ENCODE measurements around the gene WDR70.

The WDR70 gene

DNA sequence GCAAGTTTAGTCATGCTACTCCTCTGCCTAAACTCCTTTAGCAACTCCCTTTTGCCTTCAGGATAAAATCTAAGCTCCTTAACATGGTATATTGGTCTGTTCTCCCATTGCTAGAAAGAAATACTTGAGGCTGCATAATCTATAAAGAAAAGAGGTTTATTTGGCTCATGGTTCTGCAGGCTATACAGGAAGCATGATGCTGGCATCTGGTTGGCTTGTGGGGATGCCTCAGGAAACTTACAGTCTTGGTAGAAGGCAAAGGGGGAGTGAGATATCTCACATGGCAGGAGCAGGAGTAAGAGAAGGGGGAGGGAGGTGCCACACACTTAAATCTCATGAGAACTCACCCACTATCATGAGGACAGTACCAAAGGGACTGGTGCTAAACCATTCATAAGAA, 315.7 kb downstream of the WDR70 start:
- no peak for DNase-seq

DNA sequence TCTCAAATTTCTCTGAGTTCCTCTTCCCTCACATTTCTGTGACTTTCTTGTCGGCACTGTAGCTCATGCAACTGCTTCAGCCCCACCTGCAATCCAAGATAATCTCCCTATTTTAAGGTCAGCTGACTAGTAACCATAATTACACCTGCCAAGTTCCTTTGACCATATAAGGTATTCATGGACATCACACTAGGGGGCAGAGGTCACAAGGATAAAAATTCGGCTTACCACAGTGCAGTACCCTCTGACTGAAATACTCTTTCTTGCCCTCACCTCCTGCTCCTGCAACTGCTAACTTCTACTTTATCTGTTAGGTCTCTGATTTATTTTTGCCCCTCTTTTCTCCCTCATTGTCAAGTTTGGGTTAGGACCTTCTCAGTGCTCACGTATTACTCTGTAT, 316.5 kb downstream of the WDR70 start:
- DNase-seq = no peak

DNA sequence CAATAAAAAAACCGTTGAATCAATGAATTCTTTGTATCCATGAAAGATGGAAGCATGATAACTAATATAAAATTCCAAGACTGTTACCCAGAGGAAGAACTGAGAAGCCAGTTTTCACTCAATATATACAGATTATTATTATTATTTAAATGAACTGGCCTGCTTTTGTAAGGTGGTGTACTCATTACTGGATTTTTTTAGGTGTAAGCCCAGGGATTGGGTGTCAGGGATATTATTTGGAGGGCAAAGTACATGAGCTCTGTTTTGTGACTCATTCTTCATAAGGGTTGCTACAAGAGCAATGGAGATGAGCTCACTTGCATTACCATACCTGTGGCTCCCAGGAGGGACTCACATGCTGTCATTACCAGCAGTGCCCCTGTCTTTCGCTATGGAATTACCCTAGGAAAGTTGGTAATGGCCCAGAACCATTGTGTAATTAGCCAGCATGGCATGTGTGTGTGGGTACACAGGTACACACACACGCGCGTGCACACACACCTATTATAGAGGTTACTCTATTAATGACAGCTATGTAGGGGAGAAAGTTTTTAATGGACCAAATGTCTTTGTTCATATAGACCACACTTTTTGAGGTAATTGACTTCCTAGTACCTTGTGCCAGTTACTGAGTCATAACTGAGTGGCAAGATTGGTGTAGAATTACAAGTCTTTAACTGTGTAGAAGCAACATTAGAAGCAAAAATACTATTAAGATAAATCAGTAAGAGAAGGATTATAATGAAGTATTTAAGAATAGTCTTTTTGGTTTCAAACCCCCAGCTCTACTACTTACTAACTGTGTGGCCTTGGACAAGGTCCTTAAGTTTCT, 317.3 kb downstream of the WDR70 start:
- DNase-seq = no peak

DNA sequence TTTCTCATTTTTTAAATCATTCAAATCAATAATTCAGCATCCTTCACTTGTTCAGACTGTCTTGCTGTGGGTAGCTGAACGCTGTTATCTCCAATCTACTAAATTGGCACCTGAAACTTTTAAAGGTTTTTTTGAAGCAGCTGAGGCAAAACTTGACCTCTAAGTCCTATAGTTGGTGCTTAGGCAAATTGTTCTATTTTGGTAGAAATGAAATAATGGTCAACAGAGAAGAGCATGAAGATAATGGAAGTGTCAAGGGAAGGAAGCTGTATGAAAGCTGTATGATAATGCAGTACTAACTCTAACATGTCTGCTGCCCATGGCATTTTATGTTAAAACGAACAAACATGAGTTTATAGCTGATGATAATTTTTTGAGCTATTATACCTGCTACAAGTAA, 322.8 kb downstream of the WDR70 start:
- DNase-seq = no peak

DNA sequence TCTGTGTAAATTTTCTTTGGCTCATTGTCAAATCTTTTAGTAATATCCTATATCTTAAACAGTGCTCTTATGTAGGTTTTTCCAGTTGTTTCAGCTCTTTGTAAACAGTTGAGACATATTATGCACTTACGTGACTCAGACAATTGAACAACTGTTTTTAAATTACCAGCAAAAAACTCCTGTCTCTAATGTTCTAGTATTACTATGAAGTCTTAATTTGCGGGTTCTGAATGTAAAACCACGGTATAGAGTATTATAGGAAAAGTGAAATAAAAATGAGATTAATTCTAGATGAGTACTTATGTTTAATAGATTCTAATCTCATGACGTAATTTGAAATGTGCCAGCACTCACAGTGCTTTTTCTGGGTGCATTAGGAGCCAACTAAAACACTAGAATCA, 324.7 kb downstream of the WDR70 start:
- no peak for DNase-seq

DNA sequence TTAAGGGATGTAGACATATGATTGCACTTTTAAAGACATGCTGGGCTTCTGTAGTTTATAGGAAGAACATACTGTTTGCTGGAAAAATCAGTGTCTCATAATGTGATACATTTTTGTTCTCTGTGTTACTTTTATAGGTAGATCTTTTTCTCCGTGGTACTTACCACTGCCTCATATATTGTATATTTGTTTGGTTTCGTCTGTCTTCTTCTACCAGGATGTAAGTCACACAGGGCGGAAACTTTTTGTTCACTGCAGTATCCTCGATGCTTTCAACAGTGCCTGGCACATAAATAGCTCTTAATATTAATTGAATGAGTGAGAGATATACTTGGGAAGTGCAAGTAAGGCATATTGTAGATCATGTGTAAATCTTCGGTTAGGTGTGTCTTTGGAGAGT, 325.3 kb downstream of the WDR70 start:
- DNase-seq = no peak

DNA sequence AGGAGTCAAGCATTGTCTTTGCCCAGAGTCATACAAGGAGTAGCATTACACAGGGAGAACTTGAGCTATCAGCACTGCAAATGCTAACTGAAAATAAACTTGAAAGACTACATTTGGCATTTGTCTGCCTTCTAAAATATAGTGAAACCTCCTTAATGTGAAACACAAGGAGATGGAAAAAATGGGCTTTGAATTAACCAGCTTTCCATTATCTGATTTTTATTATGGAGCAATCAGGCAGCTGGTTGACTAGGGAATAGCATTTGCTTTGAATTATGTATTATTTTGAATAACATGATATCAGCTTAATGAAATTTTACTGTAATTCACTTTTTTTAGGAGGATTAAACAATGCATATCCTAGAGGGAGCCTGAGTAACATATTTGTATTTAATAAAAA, 329.9 kb downstream of the WDR70 start:
- no peak for DNase-seq

DNA sequence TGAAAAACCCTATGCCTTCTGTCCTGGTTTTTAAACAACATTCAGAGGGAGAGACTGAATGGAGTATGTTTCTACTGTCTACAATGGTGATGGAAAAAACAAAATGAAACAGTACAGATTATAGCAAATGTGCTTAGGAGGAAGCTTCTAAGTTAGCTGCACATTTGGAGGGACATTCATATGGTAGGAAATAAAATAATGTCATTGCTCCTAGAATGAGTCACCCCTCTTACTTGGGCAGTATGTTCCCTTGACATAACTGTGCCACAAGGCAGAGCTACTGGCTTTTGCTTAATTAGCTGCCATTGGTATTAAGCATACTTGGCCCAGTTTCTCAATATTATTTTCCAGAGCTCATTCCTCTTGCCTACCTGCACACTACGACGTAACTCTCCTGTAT, 331.8 kb downstream of the WDR70 start:
- DNase-seq = no peak

DNA sequence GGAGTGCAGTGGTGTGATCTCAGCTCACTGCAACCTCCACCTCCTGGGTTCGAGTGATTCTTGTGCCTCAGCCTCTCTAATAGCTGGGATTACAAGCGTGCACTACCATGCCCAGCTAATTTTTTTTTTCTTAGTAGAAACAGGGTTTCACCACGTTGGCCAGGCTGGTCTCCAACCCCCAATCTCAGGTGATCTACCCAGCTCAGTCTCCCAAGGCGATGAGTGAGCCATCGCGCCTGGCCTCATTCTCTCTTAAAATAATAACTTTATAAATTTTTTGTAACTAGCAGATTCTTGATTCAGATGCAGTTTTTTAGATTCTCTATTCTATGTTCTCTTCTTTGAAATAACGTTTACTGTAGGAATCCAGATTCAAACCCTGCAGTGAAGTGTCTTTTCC, 333.6 kb downstream of the WDR70 start:
- no peak for DNase-seq

DNA sequence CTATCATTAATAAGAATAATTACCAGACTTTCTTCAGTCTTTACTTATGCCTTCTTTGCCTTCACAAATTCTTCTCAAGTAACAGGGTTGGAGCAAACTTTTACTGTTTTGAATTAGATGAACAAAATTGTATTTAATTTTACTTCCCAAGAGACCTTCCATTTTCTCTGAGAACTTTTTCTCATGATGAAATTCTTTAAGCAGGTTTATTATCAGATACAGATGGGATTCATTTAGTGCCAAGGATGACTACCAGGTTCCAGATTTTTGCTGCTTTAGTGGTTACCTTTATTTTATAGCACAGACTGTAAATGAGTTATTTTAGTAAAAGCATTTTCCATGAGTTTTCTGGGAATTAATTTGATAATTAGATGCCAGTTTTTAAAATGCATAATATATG, 335.6 kb downstream of the WDR70 start:
- no peak for DNase-seq

DNA sequence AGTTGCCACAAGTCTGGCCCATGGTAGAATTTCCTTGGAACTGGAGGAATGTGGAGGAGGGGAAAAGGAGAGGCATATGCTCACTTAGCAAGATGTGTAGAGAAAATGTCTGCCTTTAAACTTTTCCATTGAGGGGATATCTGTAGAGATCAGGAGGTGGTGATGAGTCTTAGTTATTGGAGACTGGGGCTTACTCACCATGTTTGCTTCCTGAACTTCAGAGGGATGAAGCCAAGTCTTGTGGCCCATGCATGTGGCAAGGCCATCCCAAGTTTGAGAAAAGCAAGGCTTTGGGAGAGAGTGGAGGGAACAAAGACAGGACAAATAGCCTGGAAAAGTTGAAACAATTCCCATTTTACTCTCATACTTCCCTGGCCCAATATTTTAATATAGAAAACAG, 336.2 kb downstream of the WDR70 start:
- no peak for DNase-seq

DNA sequence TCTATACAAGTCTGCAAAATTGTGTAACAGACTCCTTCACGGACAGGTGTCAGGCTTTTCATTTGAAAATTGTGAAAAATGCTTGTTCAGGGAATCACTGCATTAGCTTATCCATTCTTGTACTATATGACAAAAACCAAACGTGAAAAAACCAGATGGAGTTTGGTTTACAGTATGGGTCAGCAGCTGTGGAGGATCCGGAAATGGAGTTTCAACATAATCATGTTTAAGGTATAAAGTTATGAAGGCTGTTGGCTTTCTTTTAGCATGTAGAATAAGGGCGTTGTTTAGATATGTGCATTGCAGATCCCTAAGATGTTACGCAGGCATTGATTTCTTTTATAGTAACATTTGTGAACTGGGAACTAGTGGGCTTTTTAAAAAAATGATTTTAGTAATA, 336.9 kb downstream of the WDR70 start:
- DNase-seq = no peak

DNA sequence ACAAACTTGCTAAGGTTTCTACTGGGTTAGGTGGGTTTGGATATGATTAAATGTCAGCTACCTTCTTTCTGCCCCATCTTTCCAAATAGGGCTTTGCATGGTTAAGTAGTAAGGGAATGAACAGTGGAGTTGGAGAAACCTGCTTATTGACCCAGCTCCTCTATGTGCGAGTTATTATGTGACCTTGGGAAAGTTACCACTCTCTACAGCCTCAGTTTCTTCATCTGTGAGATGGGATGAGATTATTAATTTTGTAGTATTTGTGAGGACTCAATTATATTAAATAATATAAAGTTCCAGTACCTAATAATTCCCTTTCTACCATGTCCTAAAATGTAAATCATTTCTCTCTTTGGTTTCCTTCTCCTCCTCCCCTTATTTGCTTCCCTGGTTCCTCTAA, 337.3 kb downstream of the WDR70 start:
- no peak for DNase-seq

DNA sequence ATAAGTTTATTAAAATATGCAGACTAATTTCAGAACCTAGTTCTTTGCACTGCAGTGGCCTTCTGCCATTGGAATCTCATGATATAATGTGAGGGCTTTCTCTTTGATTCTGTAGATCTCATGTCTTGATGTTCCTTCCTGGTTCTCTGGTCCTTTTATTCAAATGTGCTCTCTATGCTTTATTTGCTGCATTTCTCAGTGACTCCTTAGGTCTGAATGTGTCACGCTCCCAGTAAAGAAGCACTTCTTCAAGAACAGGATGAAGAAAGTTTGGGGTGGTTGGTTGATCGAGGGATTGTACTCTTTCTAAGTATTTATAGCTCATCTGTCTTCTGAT, 338.1 kb downstream of the WDR70 start:
- no peak for DNase-seq

DNA sequence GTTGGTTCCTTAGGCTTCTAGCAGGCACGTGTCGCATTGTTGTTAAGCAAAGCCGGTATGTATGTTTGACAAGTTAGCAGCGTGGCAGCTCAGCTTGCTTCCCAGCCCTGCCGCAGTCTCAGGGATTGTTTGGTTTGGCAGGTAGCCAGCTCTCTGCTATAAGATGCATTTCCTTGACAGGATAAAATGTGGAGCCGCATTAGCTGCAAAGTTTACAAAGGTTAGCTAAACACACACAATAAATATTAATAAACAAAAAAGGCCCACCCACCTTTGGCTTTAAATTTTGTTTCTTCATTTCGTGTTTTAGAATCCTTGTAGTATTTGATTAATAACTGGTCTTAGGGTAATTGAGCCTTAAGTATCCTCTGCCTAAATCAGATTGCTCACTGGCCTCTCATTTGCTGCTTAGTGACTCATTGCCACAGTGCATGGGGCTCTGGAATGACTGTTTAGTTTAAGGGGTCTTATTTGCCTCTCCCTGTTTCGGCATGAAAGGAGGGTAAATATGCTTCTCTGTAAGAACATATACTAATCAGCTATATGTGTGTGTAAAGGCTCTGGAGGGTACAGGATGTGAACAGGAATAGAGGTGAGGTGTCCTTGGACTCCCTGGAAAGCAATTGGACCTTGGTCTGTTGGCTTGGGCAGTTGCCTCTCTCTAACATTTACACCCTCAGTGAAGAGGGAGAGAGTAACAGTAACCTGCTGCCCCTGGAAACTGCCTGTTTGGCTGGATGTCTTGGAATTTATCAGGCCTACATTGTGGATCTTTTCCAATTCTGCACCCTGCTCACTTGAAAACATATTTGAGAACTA, 338.7 kb downstream of the WDR70 start:
- peak; percentile 42 for DNase-seq

DNA sequence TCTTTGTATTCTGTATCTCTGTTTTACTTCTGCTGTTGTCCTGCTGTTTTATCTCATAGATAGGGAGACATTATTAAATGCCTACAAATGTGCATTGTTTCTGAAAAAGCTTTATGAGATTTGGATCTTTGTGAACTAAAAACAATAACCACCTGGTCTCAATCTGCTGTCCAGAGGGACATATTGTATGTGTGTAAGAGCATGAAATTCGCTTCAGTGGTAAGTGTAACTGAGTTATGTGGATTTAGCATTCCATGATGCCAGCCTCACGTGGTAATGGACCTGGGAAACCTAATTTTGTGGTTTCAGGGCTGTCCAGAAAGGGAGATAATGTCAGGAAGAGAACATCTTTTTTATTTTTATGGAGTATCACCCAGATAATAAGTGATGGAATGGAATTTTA, 341.4 kb downstream of the WDR70 start:
- DNase-seq = no peak

DNA sequence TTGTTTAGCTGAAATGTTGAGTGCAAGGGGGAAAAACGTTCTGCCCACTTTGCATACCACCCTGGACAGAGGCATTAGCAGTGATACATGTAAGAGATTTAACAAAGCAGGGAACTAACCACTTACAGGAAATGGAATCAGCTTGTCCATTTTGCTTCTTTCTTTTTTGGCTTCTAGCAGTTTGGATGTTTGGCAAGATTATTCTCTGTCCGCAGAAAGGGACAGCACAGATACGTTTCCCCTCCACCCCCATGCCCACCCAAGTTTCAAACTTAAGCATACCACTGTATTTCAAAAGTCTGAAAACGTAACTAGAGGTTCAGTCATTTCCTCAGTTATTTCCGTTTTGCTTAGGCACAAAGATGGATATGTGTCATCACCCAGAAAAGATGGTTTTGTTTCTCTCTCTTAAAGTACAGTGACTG, 342.3 kb downstream of the WDR70 start:
- DNase-seq = no peak

DNA sequence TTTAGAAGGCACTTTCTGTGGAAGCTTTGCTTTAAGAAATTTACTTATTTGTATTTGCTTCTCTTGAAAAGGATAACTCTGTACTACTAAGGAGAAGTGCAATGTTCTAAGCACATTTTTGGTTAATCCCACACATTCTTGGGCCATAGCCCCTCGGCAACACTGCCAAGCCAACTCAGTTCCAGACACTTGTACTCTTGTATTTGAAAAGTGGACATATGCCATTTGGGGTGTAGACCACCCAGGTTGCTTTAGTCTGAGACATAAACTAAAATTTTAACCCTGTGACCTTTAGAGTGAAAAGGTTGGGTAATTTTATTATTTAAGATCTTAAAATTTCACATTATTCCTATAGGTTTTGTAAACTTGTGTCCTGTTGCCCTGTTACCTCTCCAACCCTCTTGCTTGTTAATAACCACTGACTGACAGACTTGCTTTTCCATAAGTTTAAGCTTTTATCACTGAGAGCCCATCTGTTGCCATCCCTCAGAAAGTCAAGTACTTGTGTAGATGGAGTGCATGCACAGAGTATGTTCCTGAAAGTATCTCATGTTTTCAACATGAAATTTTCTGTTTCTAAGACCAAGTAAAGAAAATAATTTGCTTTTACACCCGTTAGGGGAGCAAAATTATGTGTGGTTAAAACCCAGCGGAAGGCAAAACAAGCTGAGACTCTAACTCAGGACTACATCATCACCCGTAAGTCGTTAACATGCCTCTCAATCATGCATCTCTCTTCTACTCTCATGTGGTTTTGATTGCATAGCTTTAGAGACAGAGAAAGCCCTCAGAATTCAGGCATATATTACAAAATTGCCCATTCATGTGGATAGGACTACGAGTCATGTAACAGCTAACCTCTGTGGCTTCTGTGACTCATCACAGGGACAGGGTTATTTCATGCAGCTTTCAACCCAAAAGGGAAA, 343.4 kb downstream of the WDR70 start:
- DNase-seq = no peak

DNA sequence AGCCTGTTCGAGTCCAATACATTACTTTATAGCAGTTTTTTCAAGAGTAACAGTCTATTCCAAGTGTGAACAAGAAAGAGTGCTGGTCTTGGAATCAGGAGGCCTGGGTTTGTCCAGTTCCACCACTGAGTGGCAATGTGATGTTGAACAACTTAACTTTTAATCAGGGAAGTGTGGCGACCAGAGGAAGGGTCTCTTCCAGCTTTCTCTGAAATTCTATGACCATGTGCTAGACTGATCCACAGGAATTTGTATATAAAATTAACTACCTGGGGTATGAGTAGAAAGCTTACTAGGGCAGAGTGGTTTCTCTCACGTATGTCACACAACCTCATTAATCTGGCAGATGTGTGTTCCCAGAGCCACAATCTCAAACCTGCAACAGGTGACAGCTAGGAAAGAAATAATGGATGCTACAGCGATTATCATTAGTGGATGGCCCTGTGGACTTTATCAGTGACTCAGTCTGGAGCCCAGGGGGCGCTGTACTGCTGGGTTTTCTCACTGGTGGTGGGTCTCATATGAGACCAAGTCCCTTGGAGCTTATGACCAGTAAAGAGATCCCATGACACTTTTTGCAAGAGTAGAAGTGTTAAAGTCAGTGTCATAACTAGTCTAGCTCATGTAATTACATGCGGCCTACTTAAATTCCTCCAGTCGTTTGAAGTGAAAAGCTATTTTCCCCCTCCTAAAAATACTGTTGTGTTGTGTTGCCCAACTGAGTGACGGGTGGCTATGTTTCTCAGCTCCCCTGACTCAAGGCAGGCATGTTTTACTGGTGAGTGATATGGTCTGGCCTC, 344.2 kb downstream of the WDR70 start:
- no peak for DNase-seq

DNA sequence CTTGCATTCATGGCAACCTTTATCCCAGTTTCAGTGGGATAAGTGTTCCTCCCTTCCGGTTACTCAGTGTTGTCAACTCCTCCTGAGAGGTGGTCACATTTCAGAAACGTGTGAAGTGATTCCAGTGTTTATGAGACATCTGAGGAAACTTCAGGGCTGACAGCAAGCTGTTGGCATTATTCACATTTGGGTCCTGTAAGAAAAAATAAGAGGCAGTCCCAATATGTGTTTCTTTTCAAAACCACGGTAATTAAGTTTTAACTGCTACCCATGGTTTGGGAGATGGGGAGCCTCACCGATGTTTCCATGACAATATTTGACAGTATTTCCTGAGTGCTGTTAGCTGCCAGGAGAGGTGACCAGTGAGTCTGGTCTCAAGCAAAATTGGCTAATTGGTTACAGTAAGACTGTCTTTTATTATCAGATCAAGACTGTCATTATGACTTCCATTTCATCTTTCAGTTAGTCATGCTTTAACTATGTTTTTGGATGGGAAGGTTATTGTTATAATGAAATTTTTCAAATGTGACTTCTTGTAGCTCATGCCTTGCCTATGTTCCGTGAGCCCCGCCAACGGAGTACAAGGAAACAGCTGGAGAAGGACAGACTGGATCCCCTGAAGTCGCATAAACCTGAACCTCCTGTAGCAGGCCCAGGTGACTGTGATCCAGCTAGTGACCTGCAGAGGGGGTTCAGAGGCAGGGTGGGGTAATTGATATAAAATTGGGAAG, 345.4 kb downstream of the WDR70 start:
- no peak for DNase-seq

DNA sequence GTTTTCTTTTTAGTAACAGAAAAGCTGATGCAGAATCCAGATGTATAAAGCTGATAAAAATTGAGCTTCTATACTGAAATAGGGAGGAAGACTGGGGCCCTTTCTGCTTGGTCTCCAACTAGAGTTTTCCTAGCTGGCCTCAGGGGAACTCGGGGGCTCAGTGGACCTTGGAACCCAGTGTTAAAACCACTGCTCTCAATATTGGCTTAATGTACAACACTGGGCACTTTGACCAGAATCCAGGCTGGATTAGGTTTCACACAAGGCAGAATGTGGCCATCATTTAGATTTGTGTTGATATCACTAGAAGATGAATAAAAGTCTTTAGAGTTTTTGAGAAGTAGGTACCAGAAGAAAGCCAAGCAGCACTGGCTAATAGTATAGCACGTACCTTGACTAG, 346.1 kb downstream of the WDR70 start:
- DNase-seq = no peak

DNA sequence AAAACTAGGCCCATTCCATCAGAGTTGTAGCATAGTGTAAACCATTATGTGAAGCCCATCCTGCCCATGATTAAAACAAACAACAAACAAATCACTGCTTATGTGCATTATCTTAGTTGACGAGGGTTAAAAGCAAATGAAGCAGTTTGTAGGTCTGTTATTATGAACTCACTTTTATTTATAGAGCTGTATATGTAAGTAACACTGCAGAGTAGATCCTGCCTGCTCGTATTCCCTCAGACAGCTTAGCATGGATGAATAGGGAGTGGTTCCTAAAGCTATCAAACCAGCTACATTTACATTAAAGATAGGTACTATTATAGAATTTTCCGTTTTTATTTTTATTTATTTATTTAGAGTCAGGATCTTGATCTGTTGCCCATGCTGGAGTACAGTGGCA, 348.1 kb downstream of the WDR70 start:
- no peak for DNase-seq

All from retina (tissue), 1 donor.